GM18873 (cell line): Measurements from ENCODE around the gene NT5M.
"Not testable (repeated sequence)": the region's sequence is repeated elsewhere in the genome, so short reads cannot be mapped to it uniquely, and the experiment has no call there.

Source experiments
- ATAC-seq: cut with Tn5 transposase; IDR thresholded peaks from one replicate; pipeline ENCODE4 v1.9.1; 2021; ENCODE audit warnings: mild to moderate bottlenecking, moderate library complexity, moderate number of reproducible peaks; ENCODE audit not compliant: unreplicated experiment, low FRiP score

NT5M gene

DNA sequence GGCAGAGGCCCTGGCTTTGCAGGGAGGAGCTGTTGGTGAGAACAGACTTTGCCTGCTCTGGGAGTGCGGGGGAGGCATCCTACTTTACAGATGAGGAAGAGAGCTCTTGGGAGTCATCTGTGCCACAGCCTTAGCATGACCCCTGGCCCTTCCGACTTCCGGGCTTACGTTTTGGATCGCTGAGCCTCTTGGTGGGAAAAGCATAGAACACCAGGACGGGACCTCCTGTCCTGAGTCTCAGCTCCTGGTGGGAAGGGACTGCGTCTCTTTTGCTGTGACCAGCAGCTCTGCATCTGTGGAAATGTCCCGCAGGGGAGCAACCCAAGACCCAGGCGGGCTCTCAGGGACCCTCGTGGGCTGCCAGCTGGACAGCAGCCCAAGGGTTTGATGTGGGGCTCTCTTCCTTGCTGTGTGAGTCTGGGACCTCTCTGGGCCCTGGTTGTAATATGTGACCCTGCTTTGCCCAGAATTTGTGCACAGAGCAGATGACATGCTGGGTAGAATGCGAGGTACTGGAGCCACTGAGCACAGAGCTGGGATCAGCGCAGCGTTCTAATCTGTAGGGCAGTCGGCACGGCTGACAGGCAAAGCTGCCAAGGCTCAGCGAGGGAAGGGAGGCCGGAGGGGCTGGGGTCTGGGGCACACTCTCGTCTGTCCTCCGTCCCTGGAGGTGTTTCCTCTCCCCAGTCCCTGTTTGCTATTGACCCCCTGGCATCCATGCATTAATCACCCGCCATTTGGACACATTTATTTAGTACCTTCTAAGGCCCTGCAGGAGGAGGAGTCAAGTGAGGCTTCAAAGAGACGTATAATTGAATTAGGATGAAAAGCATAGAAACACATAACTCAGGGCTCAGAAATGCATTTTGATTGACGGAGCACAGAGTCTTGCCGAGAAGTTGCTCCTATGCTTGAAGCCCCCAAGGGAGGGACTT lies 64.0 kb downstream of the NT5M start:
- ATAC-seq = no peak

DNA sequence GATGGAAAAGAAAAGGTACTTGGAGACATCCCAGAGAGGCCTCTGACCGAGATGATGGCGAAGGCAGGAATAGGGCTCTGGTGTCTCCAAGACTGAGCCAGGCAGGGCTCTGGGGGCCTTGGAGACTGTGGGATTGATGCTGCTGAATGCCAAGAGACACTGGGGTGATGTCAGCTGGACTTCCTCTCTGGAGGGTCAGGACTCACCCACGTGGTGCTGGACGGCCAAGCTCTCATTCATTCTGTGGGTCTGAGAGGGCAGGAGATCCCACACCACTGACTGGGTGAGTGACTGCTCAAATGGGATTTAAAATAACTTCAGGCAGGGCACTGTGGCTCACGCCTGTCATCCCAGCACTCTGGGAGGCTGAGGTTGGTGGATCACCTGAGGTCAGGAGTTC lies 64.8 kb downstream of the NT5M start:
- ATAC-seq = no peak

DNA sequence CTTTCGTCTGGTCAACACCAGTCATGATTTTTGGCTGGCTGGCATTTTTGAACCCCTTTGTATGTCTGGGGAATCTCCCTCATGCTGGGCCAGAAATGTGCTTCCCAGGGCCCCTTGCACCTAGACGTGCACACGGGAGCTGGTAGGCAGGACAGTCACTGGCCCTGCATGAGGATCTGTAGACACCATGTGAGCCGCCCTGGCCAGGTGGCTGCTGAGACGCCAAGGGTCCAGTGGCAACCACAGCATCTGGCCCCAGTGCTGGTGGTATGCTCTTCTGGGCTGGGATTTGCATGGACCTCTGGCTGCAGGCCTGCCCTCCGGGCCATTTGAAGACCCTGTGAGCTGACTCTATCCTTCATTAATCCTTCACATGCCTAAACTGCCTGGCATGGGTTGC lies 67.5 kb downstream of the NT5M start:
- no peak for ATAC-seq

DNA sequence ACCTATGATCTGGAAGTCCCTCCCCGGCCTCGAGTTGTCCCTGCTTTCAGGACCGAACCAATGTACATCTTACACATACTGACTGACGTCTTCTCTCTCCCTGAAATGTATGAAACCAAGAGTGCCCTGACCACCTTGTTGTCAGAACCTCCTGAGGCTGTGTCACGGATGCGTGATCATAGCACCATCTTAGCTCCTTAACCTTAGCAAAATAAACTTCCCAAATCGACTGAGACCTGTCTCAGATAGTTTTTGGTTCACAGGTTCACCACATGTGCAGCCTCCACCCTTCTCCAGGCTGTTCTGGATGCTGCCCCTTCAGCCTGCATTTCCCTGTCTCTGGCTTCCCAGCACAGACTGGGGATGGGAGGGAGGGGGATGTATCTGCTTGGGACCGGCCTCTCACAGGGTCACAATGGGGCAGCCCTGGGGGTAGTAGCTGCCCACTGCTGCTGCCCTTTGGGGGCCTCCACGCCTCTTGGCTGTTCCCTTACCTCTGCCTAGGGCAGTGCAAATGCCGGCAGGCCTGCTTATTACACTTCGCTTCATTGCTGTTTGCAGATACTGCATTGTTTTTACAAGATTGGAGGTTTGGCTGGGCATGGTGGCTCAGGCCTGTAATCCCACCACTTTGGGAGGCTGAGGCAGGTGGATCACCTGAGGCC lies 69.8 kb downstream of the NT5M start:
- ATAC-seq = no peak

DNA sequence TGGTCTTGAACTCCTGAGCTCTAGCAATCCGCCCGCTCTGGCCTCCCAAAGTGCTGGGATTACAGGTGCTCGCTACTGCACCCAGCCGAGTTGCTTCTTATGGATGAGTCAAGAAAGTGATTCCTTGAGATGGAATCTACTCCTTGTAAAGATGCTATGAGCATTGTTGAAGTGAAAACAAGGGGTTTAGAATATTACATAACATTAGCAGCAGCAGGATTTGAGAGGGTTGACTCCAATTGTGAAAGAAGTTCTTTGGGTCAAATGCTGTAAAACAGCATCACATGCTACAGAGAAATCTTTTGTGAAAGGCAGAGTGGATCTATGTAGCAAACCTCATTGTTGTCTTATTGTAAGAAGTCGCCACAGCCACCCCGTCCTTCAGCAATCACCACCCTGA lies 72.7 kb downstream of the NT5M start:
- no peak for ATAC-seq

DNA sequence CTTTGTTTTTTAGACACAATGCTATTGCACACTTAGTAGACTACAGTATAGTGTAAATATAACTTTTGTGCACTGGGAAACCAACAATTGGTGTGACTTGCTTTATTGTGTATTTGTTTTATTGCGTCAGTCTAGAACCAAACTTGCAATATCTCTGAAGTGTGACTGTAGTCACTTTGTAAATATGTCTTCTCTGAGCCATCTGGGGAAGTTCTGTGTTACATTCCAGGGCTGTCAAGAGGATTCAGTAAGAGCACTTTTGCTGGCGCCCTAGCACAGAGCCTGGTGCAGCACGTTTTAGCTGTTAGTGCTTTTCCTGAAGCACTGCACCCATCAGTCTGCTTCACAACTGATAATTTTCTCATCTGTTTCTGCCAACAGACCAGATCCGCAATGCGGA lies 73.2 kb downstream of the NT5M start:
- no peak for ATAC-seq

DNA sequence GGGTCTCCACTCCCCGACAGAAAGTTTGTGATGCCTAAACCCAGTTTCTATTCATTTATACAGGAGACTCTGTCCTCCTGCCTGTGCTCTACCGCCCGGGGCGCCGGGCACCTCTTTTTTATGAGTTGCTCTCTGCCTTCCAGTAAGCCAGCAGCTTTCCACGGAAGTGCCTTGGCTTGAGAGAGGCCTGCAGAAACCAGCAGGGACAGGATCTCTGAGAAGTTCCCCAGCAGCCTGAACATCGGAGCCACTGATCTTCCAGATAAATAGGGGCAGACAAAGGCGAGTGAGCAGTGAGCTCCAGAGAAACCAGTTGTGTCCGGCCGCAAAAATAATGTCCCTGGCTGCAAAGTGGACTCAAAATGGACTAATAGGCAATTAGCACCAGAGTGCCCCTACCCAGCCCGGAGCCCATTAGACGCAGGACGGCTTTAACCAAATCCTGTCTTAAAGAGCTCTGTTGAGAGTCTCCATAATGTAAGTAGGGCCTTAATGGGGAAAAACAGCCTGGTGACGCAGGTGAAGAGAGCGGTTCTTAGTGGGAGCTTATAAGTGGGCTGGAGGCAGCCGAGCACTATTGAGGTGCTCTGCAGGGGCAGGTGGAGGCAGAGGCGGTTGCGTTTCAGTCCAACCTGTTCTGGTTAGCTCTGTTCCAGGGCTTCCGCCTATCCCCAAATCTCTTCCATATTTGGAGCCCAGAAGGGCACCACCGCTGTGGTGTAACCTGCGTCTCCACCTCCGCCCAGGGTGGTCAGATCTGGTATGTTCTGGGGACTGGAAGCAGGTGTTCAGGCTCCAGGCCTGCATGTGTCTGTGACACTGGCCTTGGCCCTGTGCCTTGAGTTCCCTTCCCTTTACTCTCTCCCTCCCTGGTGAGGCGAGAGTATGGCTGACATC lies 74.1 kb downstream of the NT5M start:
- no peak for ATAC-seq

DNA sequence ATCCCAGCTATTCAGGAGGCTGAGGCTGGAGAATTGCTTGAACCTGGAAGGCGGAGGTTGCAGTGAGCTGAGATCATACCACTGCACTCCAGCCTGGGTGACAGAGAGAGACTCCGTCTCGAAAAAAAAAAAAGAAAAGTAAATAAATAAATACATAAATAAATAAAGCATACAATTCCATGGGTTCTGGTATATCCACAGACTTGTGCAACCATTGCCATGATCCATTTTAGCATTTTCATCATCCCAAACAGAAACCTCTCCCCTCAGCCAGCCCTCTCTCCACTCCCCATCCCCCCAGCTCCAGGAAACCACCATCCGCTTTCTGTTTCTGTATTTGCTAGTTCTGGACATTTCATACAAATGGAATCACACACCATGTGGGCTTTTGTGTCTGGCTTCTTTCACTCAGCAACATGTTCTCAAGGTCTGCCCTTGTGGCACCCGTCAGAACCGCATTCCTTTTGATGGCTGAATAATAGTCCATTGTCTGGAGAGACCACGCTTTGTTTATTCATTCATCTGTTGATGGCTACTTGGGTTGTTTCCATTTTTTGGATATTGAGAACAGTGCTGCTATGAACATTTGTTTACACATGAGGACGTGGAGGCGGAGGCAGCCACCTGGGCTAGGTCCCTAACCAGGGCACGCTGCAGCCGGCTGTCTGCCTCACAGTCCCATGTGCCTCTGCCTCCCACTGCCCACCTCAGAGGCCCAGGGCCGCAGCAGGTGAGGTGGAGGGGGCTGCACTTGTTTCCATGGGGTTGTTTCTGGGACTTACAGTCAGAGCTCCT lies 76.2 kb downstream of the NT5M start:
- ATAC-seq = no peak

DNA sequence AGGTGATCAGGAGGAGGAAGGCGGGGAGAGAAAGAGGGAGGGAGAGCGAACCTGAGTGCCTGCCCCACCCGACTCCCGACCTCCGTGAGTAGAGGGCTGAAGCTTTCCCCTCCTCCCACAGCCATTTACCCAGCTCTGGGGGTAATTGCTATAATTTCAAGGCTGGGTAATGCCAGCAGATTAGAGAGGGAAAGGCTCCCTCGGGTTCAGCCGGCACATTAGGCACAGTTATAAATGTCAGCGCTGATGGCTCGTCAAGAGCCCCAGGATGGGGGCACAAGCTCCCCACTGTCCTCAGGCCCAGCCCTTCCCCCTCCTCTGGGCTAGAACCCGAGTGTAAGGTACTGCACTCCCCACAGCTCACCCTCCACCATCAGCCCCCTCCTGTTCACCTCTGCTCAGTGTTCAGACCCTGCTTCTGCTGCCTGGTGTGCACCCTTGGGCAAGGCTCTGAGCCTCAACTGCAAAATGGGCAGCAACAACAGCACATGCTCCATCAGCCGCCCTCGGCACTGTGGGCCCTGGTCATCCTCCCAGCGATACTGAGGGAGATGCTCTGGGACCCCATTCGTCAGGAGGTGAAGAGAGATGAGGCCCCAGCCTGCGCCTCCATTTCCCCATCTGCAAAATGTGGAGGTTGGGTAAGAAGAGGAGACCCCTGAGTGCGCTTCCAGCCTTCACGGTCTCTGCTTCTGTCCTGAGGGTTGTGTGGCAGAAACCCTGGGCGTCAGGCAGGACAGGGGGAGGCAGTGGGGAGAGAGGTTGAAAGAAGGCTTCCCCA lies 77.2 kb downstream of the NT5M start:
- ATAC-seq = no peak

DNA sequence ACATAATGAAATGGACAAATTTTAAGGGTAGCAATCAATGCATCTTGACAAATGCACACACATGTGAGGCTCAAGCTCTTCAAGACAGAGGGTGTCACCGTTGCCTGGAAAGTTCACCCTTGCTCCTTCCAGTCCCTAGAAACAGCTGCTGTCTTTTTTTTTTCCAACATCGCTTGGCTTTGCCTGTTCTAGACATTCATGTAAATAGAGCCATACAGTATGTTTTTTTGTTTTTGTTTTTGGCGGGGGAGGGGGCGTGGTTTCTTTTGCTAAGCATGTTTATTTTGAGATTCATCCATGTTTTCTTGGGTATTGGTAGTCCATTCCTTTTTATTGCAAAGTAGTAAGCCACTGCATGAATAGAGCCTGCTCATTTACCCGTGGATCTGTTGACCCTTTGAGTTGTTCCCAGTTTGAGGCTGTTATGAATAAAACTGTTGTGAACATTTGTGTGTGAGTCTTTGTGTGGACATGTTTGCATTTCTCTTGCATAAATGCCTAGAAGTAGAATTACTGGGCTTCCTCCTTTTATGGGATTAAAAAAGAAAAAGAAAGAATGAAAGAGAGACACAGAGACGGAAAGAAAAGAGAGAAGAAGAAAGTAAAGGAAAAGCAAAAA lies 78.4 kb downstream of the NT5M start:
- no peak for ATAC-seq

DNA sequence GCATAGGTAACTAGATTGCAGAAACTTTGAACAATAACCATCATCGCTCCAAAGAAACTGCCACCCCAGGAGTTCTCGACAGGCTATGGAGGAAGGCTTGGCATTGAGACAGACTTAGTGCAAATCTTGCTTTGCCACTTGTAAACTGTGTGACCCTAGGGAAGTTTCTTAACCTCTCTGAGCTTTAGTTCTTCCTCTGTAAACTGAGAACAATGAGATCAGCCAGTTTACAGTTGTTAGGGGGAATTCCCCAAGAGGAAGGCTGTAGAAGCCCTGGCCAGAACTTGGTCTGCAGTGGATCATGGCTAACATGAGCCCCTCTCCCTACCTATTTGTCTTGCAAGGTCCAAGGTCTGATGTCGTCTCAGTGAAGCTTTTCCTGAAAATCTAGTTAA lies 78.9 kb downstream of the NT5M start:
- no peak for ATAC-seq

DNA sequence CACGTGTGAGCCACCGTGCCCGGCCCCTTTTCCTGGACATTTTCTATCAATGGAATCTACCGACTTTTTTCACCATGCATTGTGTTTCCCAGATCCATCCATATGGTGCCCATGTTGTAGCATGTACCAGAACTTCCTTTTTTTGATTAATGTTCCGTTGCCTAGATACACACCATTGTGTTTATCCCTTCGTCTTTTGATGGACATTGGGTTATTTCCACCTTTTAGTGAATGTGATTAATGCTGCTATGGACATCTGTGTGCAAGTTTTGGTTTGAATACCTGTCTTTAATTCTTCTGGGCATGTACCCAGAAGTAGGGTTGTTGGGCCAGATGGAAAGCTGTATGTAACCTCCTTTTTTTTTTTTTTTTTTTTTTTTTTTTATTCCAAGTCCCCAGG lies 79.8 kb downstream of the NT5M start:
- no peak for ATAC-seq

DNA sequence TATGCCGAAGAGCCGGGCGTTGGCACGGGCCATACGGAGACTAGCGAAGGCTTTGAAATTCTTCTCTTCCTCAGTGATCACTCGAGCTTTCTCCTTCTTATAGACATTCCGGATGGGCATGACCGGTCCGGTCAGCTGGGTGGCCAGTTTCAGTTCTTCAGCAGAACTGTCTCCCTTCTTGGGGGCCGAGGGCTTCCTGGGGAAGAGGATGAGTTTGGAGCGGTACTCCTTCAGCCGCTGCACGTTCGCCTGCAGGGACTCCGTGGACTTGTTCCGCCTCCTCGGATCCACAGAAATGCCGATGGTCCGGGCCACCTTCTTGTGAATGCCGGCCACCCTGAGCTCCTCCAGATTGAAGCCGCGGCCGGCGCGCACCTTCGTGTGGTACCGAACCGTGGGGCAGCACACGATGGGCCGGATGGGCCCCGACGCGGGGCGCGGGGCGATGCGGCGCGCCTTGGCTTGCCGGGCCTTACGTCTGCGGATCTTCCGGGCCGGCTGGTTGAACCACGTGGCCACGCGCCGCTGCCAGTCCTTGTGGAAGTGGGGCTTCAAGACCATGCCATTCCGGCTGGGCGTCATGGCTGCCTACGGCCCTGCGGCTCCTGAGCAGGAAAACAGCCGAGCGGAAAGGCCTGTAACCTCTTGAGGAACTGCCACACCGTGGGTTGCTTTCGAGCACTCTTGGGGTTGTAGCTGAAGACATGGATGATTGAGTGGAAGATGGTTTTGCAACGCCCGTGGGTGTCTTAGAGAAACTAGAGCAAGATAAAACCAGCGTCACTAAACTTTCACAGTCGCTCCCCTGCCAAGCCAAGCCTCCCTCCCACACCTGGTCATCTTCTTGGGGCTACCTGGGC lies 80.5 kb downstream of the NT5M start:
- ATAC-seq = not testable (repeated sequence)

DNA sequence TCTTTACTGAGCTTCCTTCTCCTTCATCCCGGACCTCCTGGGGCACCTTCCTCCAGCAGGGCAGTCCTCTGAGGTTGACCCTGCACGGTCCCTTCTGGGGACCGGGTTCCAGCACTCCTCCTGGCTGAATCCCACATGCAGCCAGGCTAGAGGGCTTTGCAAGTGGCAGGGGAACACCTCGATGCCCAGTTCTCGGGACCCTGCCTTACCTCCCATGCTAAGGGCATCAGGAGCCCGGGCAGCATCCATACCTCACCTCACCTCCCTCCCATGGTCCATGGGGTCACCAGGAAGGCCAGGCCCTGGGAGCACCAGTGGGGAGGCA lies 81.1 kb downstream of the NT5M start:
- no peak for ATAC-seq

DNA sequence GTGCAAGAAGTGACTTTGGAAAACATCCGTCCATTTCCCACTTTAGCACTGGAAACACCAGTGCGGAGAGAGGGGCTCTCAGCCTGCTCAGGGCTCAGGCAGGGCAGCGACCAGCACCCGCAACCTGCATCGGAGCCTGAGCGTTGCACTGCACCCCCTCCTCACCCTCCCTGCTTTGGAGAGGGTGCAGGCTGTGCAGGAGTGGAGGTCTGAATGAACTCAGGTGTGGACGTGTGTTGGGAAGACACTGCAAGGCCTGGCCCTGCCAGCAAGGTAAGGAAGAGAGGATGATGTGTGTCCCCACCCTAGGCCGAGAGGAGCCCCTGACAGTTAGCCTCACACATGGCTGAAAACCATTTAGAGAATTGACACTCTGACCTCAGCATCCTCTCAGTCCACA lies 81.8 kb downstream of the NT5M start:
- no peak for ATAC-seq

DNA sequence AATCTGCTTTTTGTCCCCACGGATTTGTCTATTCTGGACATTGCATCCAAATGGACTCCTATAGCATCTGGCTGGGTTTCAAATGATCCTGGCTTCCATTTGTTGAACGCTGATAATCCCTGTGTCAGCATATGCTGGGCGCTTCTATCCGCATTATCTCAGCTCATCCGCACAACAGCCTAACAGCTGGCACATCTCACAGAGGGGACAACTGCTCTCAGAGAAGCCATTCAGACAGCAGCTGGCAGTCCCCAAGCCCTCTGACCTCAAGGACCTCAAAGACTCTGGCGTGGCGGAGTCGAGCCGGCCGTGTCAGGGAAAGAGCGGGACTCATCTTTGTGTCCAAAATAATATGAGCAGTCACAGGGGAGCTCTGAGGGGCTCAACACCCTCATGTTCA lies 82.3 kb downstream of the NT5M start:
- no peak for ATAC-seq

DNA sequence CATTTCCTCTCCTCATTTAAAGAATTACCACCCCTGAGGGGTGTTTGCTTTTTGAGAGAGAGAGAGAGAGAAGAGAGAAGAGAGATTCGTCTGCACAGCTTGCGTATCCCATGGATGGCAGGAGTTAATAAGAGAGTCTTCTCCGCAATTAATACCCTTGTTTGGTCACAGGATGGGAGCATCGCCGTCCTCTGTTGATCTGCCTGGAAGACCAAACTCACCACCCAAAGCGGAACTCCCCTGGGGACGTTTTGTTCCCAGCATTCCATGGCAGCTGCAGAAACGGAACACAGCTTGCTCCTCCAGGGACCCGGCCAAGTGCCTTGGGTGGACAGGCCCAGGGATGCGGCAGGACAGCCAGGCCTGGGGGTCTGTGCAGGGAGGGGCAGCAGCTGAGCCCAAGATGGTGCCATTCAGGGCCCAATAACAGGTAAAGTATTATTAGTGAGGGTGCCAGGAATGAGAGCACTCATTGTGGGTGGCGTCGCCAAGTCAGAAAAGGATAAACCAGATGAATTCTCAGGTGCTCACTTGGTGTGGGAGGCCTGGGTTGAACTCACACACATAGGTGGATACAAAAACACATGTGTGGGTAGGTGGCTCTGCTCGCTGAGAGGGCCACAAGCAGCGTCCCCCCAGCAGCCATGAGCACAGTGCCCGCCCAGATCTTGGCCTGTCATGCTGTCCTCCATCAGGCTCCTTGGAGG lies 83.1 kb downstream of the NT5M start:
- ATAC-seq = no peak
